GM10847 (cell line): ENCODE results near the gene DMPK.

Source experiments
- POLR2A ChIP-seq: IDR thresholded peaks from 2 replicates; pipeline ENCODE4 v1.6.1; 2011; ENCODE audit not compliant: insufficient read length; ENCODE audit errors: extremely low read depth

DMPK gene

DNA sequence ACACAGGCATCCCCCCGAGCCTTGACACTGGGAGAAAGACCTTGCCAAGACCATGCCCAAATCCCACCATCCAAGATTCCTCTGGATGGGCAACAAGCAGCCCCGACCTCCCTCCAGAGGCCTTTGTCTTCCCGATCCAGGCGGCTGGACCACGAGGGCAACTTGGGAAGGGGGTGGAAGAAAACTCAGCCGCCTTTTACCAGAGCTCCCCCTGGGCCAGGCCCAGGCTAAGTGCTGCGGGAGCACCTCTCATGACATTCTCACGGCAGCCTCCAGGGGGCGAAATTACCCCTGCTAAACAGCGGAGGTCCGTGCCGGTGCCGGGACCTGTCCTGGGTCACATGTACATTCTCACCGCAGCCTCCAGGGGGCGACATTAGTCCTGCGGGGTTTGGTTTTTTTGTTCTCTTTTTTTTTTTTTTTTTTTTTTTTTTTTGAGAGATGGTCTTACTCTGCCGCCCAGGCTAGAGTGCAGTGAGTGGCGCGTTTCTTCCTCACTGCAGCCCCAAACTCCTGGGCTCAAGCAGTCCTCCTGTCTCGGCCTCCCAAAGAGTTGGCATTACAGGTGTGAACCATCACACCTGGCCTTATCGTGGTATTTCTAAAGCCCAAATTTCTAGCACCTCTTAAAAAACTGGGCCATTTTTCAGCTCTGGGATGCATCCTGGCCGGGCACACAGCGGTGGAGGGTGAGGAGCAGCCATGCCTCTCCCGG, 34.9 kb upstream of the DMPK start:
- no peak for TF ChIP-seq POLR2A

GRCh38 chr19:45816236-45817009, 34.1 kb upstream of the DMPK start:
- no peak for TF ChIP-seq POLR2A

DNA sequence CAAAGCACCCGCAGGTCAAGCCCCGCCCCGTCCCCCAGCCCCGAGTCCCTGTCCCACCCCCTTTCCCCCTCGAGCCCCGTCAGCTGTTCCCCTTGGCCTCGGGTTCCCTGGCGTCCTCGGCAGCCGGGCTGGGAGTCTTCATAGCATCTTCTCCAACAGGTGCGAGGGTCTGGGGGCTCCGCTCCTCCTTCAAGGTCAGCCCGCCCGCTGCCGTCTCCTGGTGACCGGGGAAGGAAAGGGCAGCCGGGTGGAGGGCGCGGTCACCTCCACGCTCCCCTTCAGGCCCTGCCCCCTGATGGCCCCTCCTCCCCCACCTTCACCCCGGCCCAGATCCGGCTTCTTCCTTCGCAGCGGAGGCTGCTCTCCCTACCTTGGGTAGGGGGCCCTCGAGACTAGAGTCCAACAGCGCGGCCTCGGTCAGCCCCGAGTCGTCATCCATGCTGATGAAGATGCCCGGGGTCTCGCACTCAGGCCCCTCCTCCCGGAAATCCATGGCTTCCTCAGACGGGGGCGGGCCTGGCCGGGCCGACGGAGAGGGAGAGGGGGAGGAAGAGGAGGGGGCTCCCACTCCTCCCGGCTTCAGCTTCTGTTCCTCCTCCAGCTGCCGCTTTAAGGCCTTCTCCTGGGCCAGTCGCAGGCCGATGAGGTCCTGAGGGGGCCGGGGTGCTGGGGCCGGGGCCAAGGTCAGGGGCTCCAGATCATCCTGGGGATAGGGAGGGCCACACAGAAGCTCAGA, 33.4 kb upstream of the DMPK start:
- TF ChIP-seq POLR2A = no peak

- no peak for TF ChIP-seq POLR2A
Observed at GRCh38 chr19:45814851-45815480, 32.7 kb upstream of the DMPK start, which contains the start of gene RSPH6A. Gene RSPH6A, minus strand, starts transcription at chr19:45815308. Its CDS starts 132 bp downstream, at chr19:45815176.

- no peak for TF ChIP-seq POLR2A
Observed at GRCh38 chr19:45814166-45814780, 32.0 kb upstream of the DMPK start.

DNA sequence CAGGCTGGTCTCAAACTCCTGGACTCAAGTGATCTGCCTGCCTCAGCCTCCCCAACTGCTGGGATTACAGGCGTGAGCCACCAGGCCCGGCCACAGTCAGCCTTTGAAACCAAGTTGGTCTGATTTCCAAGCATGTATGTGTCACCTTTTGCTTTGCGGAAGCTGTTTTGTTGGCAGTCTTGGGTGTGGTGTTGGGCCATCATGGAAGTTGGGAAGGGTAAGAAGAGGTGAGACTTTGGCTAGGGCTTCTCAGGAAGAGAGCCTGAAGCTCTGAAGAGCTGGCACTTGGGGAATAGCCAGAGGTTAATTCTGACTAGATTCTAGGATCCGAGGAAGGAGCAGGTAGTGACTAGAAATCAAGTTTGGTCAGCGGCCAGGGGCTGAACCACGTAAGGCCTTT, 30.0 kb upstream of the DMPK start:
- no peak for TF ChIP-seq POLR2A

- TF ChIP-seq POLR2A = no peak
Observed at GRCh38 chr19:45809643-45810159, 27.4 kb upstream of the DMPK start.

GRCh38 chr19:45805719-45806118, 23.4 kb upstream of the DMPK start:
- no peak for TF ChIP-seq POLR2A

DNA sequence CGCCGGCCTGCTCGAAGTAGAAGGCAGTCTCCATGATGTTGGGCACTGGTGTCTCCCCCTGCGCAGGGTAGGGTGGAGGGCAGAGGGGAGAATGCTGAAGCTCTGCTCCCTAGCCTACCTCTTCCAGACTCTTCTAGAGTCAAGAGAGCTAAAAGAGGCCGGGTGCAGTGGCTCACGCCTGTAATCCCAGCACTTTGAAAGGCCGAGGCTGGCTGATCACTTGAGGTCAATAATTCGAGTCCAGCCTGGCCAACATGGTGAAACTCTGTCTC, 22.6 kb upstream of the DMPK start:
- TF ChIP-seq POLR2A = no peak

- TF ChIP-seq POLR2A = no peak
Observed at GRCh38 chr19:45804140-45804958, 22.1 kb upstream of the DMPK start.

DNA sequence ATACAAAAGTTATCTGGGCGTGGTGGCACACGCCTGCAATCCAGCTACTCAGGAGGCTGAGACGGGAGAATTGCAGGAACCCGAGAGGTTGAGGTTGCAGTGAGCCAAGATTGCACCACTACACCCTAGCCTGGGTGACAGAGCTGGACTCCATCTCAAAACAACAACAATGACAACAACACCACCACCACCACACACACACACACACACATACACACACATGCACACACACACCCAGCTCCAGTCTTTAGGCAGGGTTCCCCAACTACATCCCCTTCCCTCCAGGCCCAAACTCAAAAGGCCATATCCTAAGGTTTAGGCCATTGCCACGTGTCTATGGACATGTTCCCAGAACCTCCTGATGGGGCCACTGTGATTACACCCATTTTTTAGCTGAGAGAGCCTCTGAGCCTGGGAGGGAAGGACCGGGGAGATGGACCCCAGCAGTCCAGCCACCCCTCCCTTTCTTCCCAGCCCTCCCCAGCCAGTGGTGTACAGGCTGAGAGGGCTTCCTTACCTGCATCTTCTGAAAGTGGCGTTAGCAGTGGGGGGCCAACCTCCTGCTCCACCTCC, 19.4 kb upstream of the DMPK start:
- TF ChIP-seq POLR2A = no peak

DNA sequence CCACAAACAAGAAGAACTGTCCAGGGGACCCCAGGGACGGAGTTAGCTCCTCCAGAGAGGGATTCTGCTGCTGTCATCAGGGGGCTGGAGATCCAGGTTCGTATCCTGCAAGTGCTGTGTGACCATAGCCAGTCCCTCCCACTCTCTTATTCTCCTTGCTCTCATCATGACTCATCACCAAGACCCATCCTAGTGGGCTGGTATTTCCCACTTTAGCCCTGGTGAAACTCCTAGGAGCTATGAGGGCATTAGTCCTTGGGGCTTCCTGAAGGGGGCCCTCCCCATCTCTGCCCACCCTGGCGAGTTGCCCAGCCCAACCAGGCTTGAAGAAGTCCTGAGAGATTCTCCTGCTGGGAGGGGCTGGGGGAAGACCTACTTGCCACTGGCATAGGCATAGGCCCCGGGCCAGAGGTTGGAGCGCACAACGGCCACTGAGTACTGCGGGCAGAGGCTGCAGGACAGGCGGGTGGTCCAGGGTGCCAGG, 17.8 kb upstream of the DMPK start:
- TF ChIP-seq POLR2A = no peak

DNA sequence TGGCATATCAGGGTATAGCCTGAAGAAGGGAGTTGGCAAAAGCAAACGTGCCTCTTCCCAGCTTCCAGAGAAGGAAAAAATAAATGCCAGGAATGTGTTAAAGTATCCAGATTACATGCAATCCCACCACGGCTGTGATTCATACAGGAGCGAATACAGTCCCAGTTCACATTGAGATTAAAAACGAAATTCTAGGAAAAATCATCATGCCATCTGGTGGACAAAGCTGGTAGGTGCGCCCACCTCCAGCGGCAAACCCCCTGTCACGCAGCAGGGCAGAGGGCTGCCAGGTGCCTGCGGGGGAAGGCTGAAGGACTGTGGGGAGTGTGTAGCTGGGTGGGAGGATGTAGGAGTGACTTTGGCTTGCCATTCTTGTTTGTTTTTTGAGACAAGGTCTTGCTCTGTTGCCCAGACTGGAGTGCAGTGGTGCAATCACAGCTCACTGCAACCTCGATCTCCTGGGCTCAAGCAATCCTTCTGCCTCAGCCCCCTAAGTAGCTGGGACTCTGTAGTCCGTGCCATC, 16.8 kb upstream of the DMPK start:
- no peak for TF ChIP-seq POLR2A
